Measurements from ENCODE around the gene PFAS.

The PFAS gene

DNA sequence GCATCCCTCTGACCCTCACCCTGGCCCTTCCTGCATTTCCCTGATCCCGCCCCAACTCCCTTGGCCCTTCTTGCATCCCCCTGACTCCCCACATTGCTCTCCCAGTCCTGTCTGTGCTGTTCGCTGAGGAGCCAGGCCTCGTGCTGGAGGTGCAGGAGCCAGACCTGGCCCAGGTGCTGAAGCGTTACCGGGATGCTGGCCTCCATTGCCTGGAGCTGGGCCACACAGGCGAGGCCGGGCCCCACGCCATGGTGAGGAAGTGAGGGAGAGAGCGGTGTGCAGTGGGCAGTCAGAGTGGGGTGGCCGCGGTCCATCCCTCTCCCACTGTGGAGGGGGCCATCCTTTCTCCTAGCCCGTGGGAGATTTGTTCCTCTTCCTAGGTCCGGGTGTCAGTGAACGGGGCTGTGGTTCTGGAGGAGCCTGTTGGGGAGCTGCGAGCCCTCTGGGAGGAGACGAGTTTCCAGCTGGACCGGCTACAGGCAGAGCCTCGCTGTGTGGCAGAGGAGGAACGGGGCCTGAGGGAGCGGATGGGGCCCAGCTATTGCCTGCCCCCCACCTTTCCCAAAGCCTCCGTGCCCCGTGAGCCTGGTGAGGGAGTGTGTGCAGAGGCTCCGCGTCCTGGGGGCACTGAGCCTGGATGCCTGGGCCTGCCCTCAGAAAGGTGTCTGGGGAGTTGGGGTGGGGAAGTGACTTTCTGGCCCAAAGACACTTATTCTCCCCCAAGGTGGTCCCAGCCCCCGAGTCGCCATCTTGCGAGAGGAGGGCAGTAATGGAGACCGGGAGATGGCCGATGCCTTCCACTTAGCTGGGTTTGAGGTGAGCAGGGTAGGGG is 17.8 kb downstream of the PFAS start:
- no peak for FAIRE-seq
- no peak for DNase-seq (ENCODE audit: low spot score)

DNA sequence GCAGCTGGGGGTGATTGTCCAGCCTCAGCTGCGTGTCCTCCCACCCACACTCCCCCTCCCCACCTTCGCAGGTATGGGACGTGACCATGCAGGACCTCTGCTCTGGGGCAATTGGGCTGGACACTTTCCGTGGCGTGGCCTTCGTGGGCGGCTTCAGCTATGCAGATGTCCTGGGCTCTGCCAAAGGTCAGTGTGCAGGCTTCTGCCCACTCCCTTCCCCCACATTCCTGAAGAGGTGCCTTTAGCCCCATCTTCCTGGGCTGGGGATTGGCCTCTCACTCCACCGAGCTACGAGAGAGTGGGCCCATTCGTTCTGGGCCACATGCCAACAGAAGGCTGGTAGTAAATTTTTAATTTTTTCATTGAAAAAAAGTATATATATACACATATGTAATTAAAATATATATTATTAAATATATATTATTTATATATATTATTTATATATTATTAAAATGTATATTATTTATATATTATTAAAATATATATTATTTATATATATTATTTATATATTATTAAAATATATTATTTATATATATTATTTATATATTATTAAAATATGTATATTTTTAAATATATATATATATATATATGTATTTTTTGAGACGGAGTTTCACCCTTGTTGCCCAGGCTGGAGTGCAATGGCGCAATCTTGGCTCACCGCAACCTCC is 18.5 kb downstream of the PFAS start:
- FAIRE-seq: no peak
- no peak for DNase-seq (ENCODE audit: low spot score)

DNA sequence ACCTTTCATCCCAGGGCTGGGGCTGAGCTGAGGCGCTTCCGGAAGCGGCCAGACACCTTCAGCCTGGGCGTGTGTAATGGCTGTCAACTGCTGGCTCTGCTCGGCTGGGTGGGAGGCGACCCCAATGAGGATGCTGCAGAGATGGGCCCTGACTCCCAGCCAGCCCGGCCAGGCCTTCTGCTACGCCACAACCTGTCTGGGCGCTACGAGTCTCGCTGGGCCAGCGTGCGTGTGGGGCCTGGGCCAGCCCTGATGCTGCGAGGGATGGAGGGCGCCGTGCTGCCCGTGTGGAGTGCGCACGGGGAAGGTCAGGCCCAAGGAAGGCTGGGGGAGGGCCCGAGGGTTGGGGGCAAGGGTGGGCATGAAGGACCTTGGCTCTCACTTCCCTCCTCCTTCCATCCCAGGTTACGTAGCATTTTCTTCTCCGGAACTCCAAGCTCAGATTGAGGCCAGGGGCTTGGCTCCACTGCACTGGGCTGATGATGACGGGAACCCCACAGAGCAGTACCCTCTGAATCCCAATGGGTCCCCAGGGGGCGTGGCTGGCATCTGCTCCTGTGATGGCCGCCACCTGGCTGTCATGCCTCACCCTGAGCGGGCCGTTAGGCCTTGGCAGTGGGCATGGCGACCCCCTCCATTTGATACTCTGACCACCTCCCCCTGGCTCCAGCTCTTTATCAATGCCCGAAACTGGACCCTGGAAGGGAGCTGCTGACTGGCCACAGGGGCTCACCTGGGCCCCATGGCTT is 19.6 kb downstream of the PFAS start:
- FAIRE-seq (no peak), DNase-seq (ENCODE audit: low spot score) (no peak)

DNA sequence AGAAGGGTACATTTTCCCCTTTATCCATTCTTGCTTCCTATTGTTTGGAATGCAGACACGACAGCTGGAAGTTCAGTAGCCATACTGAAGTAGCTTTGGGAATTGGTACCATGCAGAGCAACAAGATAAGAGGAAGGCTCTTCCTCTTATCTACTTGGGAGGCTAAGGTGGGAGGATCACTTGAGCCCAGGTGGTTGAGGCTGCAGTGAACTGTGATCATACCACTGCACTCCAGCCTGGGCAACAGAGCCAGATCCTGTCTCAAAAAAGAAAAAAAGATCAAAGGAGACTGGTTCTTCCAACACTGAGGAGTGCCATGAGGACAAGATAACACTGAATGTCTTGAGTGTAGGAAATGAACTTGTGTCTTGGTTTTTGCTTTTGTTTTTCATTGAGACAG is 23.3 kb downstream of the PFAS start:
- FAIRE-seq: no peak
- DNase-seq (ENCODE audit: low spot score): no peak

DNA sequence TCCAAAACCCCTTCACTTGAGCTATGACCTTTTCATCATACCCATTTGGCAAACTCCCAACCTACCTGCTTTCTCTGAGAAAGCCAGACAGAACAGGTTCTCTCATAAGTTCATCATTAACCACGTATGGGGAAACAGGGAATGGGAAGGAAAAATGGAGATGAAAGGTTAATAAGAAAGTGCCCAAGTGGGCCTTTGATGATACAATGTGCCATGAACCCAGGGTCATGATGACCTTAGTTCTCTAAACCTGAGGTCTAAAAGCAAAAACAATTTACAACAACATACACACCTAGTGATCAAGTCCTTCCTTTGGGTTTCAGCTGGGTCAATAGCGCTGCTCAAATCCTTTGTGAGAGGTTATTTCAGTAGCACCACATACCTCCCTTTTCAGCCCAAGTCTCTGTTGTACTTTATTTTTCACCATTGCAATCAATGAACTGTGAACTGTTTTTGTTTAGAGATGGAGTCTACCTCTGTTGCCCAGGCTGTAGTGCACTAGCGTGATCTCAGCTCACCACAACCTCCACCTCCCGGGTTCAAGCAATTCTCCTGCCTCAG is 24.9 kb downstream of the PFAS start:
- no peak for FAIRE-seq
- no peak for DNase-seq (ENCODE audit: low spot score)

DNA sequence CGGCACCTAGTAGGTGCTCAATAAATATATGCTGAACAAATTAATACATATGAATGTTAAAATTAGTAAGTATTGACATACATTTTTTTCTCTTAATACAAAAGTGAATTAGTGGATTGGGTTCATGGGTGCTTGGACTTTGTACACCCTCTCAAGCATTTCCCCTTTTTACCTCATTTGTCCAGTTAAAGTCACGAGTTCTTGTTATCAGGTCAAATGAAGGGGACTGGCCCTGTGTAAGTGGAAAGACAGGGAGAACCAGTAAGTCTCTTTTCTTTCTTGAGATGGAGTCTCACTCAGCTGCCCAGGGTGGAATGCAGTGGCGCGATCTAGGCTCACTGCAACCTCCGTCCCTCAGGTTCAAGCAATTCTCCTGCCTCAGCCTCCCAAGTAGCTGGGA is 25.7 kb downstream of the PFAS start:
- no peak for DNase-seq (ENCODE audit: low spot score)
- FAIRE-seq: no peak

DNA sequence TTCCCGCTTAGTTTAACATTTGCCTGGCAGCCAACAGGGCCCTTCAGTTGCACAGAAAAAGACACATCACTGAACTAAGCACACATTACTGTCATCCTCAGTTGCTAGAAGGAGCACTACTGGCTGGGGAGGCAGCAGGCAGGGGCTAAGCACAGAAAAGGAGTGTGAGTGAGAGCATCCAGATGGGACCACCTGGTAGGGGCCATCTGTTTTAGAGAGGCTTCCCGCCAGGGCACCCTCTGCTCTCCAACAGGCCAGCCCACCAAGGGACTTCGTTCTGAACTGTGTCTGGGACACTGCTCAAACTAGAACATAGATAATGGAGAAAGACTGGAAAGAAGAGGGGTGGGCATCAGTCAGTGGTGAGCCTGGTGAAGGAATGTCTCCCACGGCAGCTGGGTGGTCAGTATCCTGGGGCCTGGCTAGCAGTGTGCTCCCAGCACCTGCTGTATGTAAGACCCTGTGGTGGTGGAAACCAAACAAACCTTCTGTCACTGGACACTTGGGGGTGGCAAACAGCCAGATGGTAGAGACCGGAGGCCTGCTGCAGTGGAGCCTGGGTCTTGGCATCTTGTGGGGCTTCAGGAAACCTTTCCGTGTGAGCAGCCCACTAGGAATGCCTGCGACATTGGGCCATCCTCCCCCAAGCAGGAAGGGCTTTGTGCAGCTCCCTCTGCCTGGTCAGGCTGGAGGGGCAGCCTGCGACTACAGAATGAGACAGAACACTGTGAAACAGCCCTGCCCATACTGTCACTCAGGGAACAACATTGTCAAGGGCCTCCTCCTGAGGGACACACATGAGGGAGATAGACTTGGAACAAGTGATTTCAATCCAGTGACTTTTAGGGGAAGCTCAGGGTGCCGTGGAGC is 26.6 kb downstream of the PFAS start:
- no peak for DNase-seq (ENCODE audit: low spot score)
- FAIRE-seq: no peak

DNA sequence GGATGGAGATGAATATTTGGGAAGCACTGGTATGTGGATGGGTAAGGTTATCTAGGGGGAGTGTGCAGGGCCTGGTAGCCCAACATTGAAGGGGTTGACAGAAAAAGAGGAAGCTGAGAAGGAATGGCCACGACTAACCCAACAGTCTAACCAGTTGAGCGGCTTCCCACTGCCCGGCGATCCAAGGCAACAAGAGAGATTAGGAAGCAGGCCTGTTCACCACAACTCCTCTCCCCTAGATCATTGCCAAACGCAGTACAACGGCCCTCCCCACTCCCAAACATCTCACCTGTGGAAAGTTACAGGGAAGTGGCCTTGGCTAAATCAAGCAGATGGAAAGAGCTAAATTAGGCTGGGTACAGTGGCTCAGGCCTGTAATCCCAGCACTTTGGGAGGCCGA is 28.2 kb downstream of the PFAS start:
- DNase-seq (ENCODE audit: low spot score): no peak
- no peak for FAIRE-seq

DNA sequence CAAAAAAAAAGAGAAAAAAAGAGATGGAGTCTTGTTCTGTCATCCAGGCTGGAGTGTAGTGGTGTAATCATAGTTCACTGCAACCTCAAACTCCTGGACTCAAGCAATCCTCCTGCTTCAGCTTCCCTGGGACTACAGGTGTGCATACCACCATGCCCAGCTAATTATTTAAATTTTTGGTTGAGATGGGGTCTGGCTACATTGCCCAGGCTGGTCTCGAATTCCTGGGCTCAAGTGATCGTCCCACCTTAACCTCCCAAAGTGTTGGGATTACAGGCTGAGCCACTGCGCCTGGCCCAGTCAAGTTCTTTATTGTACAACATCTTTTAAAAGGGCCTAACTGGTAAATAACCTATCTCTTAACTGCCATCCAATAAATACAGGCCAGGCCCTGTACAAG is 33.3 kb downstream of the PFAS start:
- no peak for FAIRE-seq
- DNase-seq (ENCODE audit: low spot score): no peak

DNA sequence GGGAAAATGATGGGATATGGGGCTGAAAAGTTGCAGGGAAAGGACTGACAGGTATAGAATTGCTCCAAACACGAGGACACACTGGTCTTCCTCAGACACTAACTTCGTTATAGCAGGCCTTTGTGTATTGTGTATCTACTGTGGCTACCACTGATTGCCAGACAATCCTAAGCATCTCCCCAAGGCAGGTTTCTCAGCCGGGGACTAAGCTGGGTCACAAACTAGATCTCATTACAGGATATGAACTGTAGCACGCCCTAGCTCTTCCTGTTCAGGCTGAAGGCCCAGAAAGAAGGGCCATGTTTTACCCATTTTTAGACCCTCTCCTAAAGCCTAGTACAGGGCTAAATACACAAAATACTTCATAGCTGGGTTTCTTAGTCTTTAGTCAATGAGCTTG is 34.3 kb downstream of the PFAS start:
- no peak for DNase-seq (ENCODE audit: low spot score)
- FAIRE-seq: no peak

DNA sequence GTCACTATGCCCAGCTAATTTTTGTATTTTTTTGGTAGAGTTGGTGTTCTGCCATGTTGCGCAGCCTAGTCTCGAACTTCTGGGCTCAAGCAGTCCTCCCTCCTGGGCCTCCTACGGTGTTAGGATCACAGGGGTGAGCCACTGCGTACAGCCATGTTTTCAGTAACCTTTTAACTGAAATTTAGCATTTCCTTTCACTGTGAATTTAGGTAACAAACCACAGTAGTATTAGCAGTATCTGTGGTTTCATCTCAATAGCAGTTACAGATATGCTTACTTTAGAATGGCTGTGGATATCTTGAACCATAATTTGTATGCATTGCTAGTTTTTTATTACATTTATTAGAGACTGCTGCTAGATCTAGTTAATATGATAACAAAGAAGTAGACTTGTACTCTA is 35.0 kb downstream of the PFAS start:
- FAIRE-seq: no peak
- no peak for DNase-seq (ENCODE audit: low spot score)

DNA sequence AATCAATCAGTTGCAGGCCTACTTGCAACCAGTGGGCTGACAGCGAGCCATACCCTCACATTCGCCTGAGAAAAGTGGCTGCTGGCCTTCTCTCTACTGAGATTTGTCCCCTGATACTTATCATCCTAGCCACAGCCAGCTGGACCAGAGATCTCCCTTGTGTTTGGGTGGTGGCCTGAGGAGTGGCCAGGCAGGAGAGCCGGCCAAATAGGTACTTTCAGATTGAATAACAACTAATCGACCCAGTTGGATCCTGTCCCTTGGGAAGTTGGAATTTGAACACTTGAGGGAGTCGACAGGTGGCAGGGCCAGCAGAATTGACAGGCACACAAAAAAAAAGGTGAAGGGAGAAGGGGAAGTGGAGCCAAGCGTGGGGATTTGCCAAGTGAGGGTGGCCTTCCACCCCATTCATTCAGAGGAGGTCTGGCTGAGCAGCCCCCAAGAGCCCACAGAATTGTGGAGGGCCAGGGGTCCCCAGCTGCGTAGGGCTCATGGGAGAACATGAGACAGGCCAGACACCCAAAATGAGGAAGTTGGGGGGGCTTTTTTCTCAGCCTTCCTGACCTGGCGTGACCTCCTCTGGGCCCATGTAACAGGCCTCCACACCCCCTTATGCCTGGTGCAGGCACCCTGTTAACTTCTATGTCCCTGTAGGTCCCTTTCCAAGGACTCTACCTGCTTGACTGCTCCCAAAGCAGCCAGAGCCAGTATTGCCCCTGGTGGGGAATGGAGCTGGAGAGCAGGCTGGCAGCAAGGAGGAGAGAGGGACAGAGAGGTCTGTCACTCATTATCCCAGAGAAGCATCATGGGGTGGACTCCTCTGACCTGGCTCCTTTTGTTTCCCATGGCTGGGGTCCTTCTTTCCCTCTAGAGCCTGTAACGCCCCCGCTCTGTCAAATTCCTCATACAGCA is 36.4 kb downstream of the PFAS start:
- FAIRE-seq (no peak), DNase-seq (ENCODE audit: low spot score) (no peak)

DNA sequence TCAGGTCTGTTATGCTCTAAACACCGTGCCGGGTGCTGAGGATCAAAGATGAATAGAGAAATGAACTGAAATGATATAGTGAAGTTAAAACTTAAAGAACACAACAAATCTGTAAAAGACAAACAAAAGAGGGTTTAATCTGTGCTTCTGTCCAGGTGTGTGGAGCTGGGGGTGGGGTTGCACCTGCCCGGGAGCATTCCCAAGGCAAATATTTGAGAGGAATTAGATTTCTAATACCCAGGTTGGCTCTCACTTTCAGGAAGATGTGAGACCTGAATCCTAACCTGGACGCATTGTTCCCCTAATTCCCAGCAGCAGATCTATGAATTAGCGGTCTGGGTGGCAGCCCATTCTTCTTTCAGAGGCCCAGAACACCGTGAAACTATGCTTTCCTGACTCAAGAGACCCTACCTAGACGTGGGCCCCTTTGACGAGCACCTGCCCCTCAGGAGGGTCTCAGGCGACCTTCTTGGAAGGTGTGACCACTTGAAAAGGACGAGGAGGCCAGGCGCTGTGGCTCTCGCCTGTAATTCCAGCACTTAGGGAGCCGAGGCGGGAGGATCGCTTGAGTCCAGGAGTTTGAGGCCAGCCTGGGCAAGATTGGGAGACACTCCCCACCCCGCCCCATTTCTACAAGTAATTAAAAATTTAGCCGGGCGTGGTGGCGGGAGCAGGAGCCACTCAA is 38.7 kb downstream of the PFAS start:
- FAIRE-seq (no peak), DNase-seq (ENCODE audit: low spot score) (no peak)

DNA sequence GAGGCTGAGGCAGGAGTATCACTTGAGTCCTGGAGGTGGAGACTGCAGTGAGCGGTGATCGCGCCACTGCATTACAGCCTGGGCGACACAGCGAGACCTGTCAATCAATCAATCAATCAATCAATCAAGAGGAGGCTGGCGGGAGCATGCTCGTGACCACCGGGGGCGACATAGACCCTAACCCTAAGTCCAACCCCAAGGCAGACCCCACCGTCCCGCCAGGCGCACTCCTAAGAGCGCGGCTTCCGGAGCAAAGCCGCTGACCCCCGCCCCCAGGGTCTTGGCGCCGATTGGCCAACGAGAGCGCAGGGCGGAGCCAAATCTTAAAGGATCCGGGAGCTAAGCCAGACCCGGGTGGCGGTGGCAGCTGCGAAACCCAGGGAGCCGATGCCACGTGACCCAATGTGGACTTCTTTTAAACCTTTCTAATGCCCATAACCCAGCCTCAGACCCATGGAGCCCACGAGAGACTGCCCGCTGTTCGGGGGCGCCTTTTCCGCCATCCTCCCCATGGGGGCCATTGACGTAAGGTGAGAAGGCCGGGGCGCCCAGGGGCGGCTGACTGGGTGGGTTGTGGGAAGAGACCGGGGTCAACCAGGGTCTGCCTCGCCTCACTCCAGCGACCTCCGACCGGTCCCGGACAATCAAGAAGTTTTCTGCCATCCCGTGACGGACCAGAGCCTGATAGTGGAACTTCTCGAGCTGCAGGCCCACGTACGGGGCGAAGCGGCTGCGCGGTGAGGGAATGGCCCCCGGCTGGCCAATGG is 39.4 kb downstream of the PFAS start, which contains the start of gene RANGRF:
Gene RANGRF (plus strand): TSS at position 335 of the 767 bp plus-strand sequence. CDS start 119 bp downstream, at position 454.
- peak; percentile 91 for DNase-seq (ENCODE audit: low spot score)
- no peak for FAIRE-seq

DNA sequence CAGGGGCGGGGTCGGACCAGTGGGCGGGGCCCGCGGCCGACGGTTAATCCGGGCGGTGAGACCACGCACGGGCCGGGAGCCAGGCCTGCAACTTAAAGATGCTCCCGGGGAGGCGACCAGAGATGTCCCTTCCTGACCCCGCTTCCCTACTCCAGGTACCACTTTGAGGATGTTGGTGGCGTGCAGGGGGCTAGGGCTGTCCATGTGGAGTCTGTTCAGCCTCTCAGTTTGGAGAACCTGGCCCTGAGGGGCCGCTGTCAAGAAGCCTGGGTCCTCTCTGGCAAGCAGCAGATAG is 40.0 kb downstream of the PFAS start:
- DNase-seq (ENCODE audit: low spot score): no peak
- no peak for FAIRE-seq

DNA sequence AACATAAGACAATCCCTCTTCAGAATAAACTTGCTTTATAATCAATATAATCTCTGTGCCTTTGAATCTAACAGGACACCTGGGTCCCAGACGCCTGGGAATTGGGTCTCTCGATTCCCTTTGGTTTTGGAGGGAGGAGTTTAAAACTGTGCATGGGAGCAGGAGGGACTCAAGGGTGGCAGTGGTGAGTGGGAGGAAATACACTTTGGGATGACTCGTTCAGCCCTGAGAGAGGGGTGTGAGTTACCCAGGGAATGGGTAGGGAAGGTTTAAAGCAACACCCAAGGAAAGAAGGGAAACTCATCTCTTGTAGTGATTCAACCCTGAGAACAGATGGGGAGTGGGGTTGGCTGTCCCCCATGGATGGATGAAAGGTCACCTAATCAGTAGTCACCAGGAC is 41.0 kb downstream of the PFAS start:
- FAIRE-seq: no peak
- no peak for DNase-seq (ENCODE audit: low spot score)

DNA sequence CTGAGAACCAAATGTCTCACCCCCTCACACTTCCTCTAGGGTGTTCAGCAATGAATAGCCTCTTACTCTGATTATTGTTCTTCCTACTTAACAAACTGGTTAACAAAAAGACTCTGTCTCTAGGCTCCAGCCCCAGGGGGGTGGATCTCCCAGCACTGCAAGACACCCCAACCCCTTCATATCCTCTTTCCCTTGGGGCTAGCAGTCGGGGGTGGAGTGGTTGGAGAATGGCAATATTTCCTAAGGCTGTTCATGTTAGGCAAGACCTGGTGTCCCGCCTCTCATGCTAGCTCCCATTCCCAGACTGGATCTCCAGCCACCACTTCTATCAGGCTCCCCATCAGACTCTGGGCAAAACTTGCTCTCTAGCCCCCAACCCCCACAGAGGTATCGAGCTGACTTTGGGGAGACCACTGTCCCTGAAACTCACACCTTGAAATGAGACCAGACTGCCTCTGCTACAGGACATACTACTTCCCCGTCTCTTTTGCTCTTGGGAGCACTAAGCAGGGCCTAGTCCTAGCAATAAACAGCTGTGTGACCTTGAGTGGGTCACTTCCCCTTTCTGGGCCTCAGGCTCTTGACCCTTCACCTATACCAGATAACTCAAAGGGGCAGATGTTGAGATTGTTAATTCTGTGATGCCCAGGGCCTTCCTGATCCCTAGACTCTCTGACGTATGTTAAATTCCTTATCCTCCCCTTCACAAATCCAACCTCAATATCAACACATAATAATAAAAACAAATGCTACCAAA is 43.7 kb downstream of the PFAS start:
- FAIRE-seq: no peak

DNA sequence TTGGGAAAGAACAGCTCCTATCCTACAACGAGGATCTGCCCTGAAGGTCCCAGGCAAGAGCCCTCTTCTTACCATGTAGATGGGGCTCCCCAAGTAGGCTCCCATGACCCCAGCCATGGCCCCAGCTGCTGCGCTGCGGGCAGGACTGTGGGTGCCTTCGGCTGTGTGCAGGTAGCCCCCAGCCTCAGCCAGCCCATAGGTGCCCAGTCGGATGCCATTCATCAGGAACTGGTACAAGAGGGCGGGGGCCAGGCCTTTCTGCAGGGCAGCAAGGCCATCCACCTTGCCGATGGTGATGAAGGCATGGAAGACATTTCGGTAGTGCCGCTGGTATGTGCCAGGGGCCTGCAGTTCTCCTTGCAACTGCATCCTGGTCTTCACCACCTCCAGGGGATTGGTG is 45.3 kb downstream of the PFAS start:
- FAIRE-seq (no peak), DNase-seq (ENCODE audit: low spot score) (no peak)

More for the DNA sequence above, 43.7 kb downstream of the PFAS start:
- no peak for DNase-seq (ENCODE audit: low spot score)

Data from urothelium cell line (cell line).